IPS-18c (cell line): ENCODE measurements around the gene SLC39A6.
A peak's percentile ranks its signal among the peaks of the same experiment; 100 is the strongest.
"Not testable (repeated sequence)": the region's sequence is repeated elsewhere in the genome, so short reads cannot be mapped to it uniquely, and the experiment has no call there.

Experiments
- H3K4me3 ChIP-seq: 2 replicates; pipeline ENCODE4 v1.7.0; 2013; ENCODE audit warnings: low read depth, mild to moderate bottlenecking, low read length, moderate library complexity; ENCODE audit not compliant: insufficient read depth
- H3K9me3 ChIP-seq: one replicate; pipeline ENCODE4 v1.6.1; 2013; ENCODE audit warnings: mild to moderate bottlenecking, low read length, moderate library complexity; ENCODE audit not compliant: control insufficient read depth, insufficient read depth

SLC39A6 gene, protein sequence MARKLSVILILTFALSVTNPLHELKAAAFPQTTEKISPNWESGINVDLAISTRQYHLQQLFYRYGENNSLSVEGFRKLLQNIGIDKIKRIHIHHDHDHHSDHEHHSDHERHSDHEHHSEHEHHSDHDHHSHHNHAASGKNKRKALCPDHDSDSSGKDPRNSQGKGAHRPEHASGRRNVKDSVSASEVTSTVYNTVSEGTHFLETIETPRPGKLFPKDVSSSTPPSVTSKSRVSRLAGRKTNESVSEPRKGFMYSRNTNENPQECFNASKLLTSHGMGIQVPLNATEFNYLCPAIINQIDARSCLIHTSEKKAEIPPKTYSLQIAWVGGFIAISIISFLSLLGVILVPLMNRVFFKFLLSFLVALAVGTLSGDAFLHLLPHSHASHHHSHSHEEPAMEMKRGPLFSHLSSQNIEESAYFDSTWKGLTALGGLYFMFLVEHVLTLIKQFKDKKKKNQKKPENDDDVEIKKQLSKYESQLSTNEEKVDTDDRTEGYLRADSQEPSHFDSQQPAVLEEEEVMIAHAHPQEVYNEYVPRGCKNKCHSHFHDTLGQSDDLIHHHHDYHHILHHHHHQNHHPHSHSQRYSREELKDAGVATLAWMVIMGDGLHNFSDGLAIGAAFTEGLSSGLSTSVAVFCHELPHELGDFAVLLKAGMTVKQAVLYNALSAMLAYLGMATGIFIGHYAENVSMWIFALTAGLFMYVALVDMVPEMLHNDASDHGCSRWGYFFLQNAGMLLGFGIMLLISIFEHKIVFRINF

DNA sequence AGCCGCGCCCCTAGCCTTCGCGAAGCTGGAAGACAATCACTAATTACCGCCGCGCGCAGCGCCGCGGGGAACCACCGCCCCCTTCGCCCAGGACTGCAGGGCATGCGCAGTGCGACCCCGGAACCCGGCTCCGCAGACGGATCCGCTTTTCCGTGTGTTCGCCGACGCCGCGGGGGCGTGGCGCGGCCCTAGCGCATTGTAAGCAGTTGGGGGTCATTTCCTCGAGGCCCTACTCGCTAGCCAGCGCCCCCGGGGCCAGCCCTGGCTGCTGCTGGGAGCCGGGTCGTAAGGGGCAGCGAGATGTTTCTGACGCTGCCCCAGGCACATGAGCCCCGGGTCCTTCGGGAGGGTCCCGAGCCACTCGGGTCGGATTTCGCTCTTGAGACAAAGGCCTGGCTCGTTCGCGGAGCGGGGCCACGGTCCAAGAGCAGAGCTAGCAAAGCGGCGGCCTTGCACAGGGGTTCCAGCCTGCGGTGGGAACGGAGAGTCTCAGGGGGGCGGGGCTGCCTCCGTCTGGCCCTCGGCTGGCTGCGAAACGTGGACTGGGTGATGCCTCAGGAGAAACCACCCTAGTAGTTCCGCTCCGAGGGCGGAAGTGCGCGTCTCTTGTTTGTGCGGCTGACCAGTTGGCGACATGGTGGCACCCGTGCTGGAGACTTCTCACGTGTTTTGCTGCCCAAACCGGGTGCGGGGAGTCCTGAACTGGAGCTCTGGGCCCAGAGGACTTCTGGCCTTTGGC, at the start of gene SLC39A6, which contains the start of gene ELP2:
Gene SLC39A6, minus strand, starts transcription at position 41 of the 739 bp plus-strand sequence. CDS start 2,333 bp downstream, outside the sequence.
Gene ELP2, plus strand, starts transcription at position 600 of the 739 bp plus-strand sequence. Its CDS starts 35 bp downstream, at position 635.
- no peaks in the 10 kb centered on the region for H3K9me3 ChIP-seq
- peak within 1 kb of the TSS; percentile 95 for H3K4me3 ChIP-seq

DNA sequence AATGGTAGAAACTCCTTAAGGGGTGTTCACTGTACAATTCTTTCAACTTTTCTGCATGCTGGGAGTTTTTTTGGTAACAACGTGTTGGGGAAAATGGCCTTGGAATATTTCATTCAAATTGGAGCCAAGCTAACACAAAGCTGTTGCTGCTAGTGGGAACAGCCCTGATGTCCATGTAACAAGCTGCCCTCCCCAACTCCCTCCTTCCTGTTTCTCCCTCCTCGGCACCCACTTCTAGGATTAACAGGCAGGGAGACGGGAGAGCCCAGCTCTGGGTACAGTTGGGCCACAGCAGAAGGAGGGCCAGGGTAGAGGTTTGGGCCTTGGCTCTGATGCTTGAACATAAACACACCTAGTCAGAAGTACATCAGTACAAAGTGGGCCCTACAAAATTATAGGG, 48.8 kb upstream of the SLC39A6 start:
- Histone ChIP-seq H3K4me3 (no peak overlapping the region), H3K9me3 (no peaks in the 10 kb centered on the region)

DNA sequence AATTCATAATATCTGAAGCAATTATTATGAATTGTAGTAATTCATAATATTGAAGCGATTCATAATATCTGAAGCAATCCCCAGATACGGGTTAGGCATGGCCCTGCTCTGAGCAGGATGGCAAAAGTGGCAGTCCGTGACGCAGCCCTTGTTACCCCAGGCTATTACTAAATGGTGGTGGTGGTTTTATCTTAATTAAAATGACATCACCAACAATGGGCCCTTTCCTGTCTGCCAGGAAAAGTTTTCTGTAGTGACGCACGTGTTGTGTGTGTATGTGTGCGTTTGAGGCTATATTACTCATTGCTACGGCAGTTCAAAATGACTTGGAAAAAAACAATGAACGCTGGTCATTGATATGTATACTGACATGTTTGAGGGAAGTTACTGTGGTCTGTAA, 47.6 kb upstream of the SLC39A6 start:
- H3K9me3 ChIP-seq = no peaks in the 10 kb centered on the region
- H3K4me3 ChIP-seq = no peak overlapping the region

DNA sequence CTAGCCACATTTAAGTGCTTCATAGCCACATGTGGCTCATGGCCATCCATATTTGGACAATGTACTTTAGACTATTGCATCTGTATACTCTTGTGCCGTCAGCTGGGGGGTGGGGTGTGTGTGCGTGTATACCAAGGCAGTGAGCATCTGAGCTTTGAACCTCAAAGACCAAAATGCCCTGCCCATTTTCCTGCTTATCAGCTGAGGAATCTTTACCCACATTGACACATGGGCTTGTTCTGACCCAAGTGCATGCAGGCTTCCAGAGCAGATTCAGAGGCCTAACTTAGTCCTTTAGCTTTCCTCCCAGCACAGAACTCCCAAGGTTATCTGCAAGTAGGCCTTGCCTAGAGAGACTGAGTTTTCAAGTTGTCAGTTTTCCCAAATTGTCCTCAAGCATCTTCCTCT, 47.0 kb upstream of the SLC39A6 start:
- H3K9me3 ChIP-seq = no peaks in the 10 kb centered on the region

DNA sequence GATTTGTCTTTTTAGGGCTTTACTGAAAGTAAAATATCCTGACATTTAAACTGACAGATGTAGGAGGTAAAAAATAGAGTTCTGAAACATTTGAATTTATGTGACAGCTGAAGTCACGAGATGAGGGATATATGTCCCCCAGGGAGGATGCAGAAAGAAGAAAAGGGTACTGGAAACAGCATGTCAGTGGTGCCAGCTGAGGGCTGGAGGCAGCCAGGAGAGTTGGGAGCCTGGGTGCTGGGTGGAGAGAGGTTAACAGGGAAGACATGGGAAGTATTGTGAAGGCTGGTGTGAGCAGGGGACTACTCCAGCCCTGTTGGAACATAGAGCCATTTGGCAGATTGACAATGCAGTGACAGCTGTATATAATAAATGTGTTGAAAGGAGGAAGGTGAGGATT, 46.3 kb upstream of the SLC39A6 start:
- Histone ChIP-seq H3K9me3 (no peaks in the 10 kb centered on the region), H3K4me3 (no peak overlapping the region)

More for the DNA sequence above, 47.0 kb upstream of the SLC39A6 start:
- no peak overlapping the region for H3K4me3 ChIP-seq

DNA sequence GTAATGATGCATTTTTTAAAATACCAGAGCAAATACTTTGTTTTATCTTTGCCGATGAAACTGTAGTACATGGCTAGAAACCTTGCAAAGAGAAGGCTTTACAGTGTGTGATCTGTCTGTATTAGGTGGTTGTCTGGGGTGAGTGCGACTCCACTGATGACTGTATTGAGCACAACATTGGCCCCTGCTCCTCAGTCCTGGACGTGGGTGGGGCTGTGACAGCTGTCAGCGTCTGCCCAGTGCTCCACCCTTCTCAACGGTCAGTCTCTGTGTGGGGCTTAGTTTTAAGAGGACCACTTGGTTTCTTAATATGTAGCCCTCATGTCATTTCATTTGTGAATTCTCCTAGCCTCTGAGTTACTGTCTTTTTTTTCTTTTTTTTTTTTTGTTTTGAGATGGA, 40.8 kb upstream of the SLC39A6 start:
- Histone ChIP-seq H3K9me3 (no peaks in the 10 kb centered on the region), H3K4me3 (no peak overlapping the region)

DNA sequence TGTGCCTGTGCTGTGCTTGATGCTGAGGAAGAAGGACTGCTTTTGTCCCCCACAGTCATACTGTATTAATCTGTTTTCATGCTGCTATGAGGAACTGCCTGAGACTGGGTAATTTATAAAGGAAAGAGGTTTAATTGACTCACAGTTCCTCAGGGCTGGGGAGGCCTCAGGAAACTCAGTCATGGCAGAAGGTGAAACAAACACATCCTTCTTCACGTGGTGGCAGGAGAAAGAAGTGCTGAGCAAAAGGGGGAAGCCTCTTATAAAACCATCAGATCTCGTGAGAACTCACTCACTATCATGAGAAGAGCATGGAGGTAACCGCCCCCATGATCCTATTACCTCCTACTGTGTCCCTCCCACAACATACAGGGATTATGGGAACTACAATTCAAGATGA, 39.2 kb upstream of the SLC39A6 start:
- H3K4me3 ChIP-seq, H3K9me3 ChIP-seq: not testable (repeated sequence)

DNA sequence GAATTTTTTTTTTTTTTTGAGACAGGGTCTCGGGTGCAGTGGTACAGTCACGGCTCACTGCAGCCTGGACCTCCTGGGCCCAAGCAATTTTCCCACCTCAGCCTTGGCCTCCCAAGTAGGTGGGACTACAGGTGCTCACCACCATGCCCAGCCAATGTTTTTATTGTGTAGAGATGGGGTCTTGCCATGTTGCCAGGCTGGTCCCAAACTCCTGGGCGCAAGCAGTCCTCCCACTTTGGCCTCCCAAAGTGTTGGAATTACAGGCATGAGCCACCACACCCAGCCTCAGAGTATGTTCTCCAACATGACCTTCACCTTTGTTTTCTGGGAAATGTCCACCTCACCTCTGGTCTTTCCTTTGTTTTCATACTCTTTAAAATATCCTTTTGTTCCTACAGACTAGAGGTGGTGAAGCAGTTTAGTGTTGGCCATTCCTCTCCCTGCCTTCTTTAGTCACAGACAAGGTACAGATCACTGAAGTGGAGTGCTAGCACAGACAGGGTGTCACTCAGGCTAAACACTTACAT, 38.6 kb upstream of the SLC39A6 start:
- Histone ChIP-seq H3K4me3 (no peak overlapping the region), H3K9me3 (no peaks in the 10 kb centered on the region)

DNA sequence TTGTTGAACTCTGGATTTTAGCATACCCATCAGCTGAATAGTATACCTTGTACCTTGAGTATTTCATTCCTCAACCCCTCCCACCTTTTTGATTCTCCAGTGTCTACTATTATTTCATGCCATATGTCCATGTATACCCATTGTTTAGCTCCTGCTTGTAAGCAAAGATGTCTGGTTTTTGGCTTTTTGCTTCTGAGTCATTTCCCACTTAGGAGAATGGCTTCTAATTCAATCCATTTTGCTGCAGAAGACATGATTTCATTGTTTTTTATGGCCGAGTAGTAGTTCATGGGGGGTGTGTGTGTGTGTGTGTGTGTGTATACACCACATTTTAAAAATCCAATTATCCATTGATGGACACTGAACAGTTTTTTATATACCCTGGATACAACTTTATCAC, 33.8 kb upstream of the SLC39A6 start:
- Histone ChIP-seq H3K9me3 (no peaks in the 10 kb centered on the region), H3K4me3 (no peak overlapping the region)

DNA sequence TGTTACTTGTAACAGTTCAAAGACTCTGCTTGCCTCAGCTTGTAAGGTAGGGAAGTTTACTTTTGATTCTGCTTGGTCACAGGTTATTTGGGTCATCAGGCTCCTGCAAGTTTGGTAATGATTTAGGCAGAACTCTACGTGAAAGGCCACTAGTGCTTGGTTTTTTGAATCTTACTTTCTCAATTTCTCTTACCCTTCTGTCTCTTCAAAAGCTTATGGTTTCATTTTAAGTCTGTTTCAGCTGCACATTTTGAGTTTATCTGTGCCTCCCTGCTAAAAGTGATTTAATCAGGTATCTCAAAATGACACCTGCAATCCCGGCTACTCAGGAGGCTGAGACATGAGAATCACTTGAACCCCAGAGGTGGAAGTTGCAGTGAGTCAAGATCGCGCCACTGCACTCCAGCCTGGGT, 31.8 kb upstream of the SLC39A6 start:
- Histone ChIP-seq H3K9me3 (no peaks in the 10 kb centered on the region), H3K4me3 (no peak overlapping the region)

DNA sequence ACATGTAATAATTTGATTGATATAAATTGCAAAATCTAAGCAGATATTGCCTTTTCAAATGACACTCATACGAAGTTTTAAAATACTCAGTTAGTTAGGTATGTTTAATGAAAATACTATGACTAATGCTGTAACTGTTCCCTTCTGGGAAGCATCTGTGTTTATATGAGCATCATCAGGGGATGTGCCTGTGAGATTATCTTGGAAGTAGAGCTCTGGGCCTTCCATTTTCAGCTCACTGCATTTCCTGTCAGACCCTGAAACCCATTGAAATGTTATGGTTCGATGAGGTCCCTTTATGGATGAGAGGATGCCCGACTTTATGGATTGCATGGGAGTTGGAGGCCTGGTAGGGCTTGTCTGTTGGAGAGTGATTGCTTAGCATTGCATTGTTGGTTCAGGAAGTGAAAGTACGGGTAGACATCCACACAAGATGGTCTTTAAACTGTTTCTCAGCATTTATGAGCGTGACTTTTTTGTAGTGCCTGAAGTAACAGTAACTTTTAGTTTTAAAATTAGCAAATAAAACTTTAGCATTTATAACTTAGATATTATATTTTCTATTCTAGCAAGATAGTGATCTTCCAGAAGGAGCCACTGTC, 29.2 kb upstream of the SLC39A6 start:
- Histone ChIP-seq H3K9me3 (no peaks in the 10 kb centered on the region), H3K4me3 (no peak overlapping the region)

DNA sequence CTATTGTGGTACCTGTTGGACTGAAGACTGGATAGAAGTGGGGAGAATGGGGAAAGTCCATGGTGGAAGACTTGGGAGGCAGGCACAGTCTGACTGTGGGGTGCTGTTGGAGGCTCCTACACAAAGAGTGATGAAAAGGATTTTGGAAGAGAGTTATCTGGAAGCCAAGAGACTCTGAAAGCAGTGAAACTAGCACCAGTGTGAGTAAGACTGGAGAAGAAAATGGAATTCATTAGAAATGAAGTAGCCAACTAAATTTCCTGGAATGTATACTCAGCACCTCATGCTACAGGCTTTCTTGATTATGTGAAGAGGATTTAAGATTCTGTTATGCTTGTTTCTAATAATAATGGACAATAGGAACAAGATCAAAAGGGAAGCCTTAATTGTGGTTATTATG, 28.3 kb upstream of the SLC39A6 start:
- no peaks in the 10 kb centered on the region for H3K9me3 ChIP-seq

DNA sequence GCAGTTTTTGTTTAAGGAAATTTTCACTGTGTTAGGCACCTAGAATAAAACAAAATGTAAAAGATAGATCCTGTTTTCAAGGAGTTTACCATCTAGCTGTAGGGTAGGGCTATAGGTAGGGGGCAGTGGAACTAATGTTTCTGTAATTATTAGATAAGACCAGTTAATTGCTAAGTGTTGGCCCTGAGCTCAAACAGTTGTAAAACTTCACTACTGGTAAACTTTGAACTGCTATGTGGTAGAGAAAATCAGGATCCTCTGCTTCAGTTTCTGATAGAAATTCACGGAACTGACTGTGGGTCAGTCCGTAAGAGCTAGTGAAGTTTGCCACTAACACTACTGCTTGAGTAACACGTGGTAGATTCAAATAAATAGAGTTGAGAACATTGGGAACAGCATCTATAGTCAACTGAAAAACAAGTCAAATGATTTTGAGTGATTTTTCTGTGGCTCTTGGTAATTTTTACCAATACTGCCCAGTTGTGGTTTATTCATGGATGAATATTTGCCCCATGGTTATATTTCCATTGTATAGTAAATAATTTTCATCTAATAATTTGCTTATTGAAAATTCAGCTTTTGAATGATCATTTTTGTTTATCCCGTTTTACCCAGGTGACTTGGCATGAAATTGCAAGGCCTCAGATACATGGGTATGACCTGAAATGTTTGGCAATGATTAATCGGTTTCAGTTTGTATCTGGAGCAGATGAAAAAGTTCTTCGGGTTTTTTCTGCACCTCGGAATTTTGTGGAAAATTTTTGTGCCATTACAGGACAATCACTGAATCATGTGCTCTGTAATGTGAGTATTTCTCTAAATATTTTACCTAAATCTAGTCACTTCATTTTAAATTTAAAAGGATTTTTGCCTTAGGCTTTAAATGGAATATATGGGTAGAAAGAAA, 27.0 kb upstream of the SLC39A6 start:
- H3K4me3 ChIP-seq = no peak overlapping the region
- no peaks in the 10 kb centered on the region for H3K9me3 ChIP-seq

More for the DNA sequence above, 28.3 kb upstream of the SLC39A6 start:
- H3K4me3 ChIP-seq = no peak overlapping the region

DNA sequence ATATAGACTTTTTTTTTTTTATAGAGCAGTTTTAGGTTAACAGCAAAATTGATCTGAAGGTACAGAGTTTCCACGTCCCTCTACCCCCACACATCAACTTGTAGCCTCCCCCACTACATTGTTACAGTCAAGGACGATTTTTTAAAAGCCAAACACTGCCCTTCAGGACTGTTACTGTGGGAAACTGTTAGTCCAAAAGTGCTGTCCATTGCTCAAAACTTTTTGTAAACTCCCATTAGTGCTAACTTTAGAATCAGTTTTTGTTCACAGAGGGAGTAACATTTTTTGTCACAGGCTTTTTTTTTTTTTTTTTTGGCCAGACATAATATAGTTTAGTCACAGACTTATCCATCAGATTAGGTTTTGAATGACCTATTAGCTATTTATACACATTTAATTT, 24.6 kb upstream of the SLC39A6 start:
- Histone ChIP-seq H3K4me3 (no peak overlapping the region), H3K9me3 (no peaks in the 10 kb centered on the region)

DNA sequence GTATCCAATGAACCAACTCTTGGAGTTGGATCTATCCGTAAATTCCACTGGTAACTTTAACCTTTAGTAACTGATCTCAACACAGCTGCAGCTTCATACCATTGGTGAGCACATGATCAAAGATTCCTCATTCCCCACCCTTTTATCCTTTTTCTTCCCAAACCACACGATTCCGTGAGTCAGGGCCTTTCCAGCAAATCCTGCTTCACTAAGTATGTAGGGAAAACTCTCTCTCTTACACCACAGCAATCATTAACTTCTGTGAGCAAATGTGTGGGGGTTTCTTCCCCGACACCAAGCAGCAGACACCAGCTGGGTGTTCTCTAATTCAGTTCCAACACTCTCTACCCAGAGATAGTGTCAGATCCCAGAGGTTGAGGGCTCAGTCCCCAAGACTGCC, 24.1 kb upstream of the SLC39A6 start:
- H3K9me3 ChIP-seq = no peaks in the 10 kb centered on the region
- H3K4me3 ChIP-seq = no peak overlapping the region

DNA sequence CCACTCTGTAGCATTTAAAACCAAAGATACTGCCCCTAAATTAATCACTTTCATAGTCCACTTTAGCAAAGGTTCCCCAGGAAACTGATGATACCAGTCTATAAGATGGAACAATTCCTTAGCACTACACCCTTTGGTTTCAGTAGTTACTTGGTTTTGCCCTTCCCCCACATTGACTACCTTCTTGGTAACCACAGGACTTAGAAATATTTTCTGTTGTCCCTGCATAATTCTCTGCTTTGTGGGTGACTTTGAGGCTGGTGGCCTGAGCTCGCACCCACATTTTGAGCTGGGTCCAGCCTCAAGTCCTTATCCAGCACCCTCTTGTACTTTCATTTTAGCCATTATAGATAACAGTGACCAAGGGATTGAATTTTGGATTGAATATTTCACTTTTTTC, 23.6 kb upstream of the SLC39A6 start:
- Histone ChIP-seq H3K4me3 (no peak overlapping the region), H3K9me3 (no peaks in the 10 kb centered on the region)
